HG03558 (cell line): Measurements from ENCODE around the gene LOX.

Source experiments
- ATAC-seq: cut with Tn5 transposase; IDR thresholded peaks from one replicate; pipeline ENCODE4 v1.9.1; 2021; ENCODE audit warnings: moderate number of reproducible peaks; ENCODE audit not compliant: unreplicated experiment; ENCODE audit errors: extremely low read depth

Gene LOX, protein sequence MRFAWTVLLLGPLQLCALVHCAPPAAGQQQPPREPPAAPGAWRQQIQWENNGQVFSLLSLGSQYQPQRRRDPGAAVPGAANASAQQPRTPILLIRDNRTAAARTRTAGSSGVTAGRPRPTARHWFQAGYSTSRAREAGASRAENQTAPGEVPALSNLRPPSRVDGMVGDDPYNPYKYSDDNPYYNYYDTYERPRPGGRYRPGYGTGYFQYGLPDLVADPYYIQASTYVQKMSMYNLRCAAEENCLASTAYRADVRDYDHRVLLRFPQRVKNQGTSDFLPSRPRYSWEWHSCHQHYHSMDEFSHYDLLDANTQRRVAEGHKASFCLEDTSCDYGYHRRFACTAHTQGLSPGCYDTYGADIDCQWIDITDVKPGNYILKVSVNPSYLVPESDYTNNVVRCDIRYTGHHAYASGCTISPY

DNA sequence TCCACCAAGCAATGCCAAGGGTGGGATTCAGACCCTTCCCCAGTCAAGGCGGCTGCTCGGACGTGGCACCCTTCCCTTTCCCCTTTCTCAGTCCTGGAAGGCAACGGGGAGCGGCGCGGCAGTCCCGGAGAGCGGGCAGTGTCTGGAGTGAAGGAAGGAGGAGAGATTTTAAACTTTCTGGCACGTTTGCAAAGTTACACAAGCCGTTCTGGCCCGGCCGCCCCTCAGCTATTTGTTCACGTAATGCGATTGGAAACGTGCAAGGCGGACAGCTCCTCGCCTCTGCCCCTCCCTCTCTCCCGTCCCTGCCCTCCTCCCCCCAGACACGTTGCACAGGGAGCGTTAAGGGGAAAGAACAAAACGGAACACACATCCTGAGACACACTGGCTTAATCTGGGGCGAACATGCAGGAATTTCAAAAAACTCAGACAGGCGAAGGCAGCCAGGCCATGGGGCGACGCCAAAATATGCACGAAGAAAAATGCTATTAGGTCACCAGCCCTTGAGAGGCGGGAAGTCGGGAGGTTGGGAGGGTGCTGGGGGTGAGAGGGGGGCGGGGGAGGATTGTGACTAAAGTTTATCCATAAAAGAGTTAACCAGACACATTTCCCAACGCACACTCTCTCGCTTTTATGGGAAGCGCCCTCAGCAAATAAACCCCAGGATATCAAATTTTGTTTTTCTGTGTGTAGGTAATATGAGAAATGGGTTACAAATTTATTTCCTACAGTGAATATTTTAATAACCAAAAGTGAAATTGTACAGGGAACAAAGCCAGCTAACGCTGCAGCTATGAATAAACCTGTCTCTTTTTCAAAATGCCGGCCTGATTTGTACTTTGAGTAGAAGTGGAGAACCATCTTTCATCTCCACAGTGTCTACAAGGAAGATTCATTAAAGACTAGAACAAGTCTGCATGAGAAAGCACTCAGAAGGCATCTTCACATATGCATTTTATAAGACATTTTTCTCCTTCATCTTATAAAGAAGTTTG, at the start of gene LOX:
Gene LOX, minus strand, starts transcription at position 144 of the 995 bp plus-strand sequence. CDS start 274 bp downstream, outside the sequence.
- ATAC-seq = no peak

GRCh38 chr5:122126756-122127321, 48.8 kb upstream of the LOX start:
- no peak for ATAC-seq

DNA sequence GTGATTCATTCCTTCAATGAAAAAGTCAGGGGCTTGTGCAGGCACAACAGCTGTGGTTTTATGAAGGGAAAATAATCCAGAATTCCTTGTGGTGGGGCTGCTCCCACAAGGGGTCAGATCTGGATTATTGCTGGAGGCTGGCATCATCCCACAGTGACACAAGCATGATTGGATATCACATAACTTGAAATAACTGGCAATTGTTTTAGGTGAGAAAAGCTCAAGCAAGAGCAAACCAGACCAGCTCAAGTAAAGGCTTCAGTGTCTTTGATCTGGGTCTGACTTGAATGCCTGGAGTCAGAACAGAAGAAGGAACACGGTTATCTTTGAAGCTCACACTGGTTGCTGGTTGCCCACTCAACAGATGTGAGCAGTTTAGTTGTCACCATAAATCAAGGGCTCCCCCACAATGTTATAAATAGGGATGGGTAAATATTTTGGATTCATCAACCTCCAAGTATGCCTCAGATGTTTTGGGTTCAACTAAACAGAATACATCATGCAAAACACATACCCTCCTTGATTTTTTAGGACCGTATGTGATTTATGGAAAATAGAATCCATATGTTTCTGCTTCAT, 48.2 kb upstream of the LOX start:
- no peak for ATAC-seq

DNA sequence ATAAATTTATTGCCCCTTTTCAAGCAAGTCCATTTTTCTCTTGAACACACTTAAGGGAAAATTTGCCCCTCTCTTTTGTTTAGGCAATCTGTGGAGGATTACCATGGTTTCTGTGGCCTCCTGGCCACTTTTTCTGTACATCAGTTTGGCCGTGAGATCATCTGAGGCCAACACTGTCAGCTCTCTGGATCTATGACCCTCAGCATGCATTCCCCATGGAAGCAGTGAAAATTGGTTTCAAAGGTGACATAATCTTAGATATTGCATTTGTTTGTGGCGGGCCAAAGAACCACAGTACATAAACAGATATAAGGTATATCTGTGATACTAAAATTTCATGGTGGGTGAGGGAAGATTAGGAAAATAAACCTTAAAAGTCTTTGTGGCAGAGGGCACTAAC, 46.7 kb upstream of the LOX start:
- no peak for ATAC-seq

DNA sequence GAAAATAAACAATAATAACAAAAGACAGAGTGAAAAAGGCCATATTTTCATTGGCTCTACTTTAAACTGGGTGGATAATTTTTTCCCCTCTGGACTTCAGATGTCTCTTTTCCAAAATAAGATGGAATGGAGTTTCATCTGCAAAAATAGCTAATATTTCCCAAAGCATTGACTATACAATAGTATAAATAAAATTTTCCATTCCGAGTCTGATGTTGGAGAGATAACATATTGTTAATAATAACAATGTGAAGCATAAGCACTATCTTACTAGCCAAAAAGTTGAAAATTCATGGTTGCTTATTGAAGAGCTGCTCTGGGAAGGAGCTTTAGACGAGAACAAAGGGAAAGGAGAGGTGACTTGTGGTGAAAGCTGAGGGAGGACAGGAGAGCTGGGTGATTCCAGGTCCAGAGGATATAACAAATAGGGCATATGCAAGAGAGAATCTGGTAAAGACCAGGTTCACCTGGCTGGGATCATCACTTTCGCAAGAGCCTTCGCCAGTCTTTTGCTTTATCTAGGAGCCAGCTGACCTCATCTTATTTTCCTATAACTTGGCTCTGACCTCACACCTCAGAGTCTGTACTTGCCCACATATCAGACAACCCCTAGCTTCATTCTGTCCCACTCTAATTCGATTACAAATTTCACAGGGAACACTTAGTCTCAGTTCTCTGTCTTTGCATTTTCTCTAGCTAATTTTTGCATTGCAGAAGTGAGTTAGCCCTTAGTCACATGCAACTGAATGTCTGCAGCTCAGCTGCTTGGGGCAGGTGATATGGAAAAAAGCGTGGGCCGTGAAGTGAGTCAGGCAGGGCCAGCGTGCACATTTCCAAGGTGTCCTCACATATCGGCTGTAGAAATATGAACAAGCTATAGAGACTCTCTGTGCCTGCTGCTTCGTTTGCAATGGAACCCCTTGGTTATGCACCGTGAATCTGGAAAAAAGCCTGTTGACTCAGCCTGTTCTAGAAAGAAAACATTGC, 43.7 kb upstream of the LOX start:
- ATAC-seq = no peak

DNA sequence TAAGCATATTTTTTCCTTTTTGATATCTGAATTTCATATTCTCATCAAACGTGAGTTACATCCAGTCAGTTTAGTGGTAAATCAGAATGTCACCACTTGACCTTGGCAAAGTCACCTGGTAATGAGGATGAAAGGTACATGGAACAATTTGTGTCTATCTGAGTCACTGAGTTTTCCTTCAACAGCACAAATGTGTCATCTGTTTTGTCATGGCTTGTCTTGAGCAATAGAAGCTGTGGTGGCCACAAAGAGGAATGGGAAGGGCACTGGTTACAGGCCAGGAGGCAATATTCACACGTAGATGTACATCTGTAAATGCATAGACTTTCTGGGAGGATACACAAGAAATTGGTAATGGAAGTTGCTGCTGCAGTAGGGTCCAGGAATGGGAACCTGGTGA, 42.9 kb upstream of the LOX start:
- no peak for ATAC-seq

- ATAC-seq = no peak
These were observed 42.4 kb upstream of the LOX start for GRCh38 chr5:122120493-122120892.

DNA sequence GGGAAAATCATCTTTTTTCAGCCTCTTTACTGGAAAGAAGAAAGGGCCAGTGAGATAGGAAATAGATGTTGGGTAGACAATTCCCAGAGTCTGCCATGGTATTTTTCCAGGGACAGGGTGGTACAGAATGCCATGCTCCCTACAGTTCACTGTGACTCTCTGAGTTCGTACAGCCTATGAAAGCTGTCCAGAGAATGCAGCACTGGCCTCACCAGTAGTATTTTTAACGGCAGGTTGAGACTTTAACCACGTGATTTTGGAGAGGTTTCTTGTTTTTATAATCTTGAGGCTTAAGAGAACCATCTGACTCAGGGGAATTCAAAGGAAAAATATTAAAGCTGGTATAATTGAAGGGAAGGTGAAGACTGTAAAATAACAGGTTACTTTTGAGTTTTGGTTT, 41.1 kb upstream of the LOX start:
- no peak for ATAC-seq

DNA sequence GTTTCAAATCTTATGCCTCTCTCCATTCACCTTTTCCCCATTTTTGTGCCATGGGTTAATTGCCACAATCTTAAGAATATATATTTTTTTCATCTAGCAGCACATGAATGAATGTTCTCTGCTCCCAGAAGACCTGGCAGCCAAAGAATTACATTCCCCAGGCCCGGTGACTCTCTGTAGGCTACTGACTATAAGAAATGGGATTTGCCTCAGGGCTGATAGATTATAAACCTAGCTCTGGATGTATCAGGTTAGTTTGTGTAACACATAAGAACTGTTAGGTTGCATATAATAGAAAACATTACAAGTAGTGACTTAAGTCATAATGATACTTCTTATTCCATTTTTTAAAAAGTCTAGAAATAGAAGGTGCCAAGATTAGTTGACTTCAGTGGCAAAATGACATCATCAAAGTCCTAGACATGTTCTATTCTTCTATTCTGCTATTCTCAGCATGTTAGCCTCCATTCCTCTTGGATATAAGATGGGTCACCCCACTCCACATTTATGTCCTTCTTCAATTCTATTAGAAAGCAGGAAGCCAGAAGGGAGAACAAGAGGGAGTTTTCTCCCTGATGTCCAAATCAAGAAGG, 40.4 kb upstream of the LOX start:
- ATAC-seq = no peak

DNA sequence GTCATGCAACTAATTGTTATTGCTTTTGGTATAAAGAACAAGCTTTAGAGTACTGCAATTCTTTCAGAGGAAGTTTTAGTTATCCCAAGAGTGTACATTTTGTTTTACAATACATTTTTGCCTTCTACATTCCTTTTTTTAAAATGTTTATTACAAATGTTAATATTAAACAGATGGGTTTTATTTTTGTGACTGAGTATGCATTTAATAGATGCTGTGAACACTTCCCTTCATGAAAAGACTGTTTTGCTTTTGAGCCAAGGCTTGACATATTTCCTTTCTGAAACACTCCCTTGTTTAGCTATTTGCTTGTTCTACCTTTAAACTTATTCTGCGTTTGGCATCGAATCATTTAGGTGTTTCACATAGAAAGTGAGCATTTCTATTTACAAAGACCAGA, 36.4 kb upstream of the LOX start:
- ATAC-seq = no peak

DNA sequence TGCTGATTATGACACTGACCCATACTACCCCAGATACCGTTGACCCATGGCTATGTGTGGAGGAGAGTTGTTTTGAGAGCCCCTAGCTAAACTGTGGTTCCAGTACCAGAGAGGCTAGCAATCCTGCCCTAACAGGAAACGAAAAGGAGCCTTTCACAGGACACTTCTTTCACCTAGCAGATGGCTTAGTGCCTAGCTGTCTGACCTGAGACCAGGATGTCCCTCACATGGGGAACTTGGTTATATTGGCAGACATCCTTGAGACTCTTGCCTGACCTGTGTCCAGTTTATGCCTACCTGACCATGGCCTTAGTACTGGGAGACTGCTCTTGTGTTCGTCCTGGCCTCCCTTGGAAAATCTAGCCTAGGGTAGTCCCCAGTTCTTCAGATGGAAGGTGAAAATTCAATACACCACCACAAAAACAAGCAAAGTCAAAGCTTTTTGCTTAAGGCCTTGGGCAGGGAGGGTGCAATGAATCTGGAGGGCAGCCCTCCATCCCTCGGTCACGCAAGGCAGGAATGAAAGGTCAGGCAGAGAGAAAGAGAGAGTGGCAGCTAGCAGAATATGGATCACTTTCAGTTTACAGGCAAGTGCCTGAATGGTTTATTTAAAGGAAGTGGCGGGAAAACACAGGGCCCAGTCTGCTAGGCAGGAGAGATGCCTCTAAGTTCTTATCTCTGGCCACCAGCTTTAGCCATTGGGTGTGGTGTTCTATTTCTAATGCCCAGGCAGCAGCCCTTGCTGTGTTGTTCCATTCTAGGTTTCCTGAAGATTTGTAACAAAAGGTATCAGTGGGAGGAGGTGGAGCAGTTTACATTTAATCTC, 34.9 kb upstream of the LOX start:
- ATAC-seq = no peak

- ATAC-seq = no peak
These were observed 34.0 kb upstream of the LOX start for GRCh38 chr5:122112063-122112462.

DNA sequence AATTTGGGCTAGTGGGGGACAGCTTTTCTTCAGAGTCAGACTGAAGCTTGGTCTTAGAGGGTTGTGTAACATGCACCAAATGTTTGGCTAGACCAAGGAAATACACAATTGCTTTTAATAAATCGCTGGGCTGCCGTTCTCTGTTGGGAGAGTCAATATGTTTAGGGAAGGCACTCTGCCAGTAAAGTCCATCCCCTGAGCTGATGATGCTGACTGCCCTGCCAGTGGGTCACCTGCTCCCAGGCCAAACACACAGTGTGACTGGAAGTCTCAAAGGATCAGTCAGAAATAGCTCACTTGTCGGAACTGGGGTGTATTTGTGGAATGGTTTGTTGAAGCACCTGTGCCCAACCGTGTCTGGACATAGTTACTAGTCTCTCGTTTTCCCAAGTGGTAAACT, 33.4 kb upstream of the LOX start:
- no peak for ATAC-seq

DNA sequence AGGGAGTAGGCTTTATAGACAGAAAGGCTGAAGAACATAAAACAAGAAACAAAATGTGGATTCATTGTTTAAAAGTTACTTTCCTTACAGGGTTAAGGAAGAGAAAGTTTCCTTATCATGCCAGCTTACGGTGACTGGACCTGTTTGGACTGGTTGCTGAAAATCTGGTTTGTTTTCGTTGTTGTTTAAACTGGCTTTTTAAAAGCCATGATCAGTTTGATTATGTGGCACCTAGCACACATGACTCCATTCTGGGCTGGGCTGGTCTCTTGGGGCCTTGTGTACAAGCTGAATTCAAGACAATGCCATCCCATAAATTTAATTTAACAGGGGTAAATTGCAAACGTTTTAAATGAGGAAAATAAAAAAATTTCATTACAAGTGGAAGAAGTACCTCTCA, 32.9 kb upstream of the LOX start:
- ATAC-seq = no peak

GRCh38 chr5:122107016-122107415, 29.0 kb upstream of the LOX start:
- ATAC-seq = no peak

DNA sequence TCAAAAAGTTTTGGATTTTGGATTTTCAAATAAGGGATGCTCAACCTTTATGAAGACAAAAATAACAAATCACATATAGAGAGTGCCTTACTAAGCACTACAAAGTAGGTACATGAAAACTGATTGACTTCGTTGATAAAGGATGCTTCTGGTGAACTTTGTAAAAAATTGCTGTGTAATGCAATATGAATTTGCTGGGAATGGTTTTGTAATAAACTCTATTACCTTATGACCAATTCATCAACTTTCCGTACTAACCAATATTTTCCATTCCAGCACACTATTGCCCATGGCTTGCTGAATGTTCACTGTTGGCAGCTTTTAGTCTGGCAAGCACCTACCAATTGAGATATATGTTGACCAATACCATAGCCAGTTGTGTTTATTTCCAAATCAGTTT, 27.9 kb upstream of the LOX start:
- no peak for ATAC-seq

DNA sequence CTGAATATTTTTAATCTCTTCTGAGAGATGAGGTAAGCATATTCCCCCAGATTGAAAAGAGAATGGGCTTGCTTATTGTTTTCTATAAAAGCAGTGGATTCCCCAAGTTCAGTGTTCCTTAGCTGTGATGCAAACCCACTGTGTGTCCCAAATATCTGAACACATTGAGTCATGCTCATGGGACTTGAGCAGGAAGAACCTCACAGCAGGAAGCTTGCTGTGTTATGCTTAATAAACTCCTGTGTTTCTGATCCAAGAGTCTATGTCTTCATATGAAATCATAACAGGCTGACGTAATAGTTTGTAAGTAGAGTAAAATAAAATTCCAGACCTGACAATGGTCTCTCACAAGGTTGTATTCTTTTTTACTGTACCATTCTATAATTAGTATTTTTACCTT, 24.8 kb upstream of the LOX start:
- ATAC-seq = no peak

DNA sequence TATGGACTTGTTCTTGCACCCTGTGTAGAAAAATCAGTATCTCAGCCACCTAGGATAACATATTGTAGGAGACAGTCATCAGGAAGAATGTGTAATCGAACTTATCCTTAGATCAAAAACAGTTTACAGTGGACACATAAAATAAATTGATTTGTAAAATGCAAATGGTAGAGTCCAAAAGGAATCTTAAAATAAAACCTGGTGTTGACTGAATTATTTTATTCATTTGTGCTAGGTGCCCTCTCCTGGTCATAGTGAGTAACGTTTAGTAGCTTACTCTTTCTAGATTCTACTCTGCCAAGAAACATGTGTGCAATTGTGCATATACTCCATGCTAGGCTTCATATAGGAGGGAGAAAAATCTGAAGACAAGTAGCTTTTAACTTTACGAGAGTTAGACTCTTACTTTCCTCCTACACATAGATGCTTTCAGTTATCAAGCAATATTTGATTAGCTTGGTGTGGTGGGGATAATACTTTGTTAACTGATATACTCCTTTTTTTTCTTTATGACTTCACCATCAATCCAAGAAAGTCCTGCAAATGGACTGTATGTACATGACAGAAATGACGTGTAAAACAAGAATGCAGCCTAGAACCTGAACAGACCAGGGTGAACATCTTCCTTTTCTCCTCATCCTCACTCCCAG, 23.7 kb upstream of the LOX start:
- ATAC-seq = peak; percentile 54
